Gastroesophageal sphincter (tissue), 4 donors: ENCODE data around the gene RUFY3. TPM values are rescaled to one million over a fixed set of nuclear protein-coding genes. Genes with fewer than 3 reads are reported as not detected.
A peak's percentile ranks its signal among the peaks of the same experiment; 100 is the strongest.

Experiments used
- ATAC-seq: fragments of 150-250 bp; one replicate; pipeline ENCODE4 v1.9.1; 2016; ENCODE audit warnings: mild to moderate bottlenecking, moderate library complexity
- H3K27ac ChIP-seq, 4 donors: fragments of 200-600 bp; sonication (generic) in 3 of 4; 1 replicate in 3 of 4; 2 replicates in 1 of 4; pipeline ENCODE4 v1.5.1; 2016 to 2019
- H3K27me3 ChIP-seq: fragments of 200-600 bp; sonication (generic); one replicate; pipeline ENCODE4 v1.5.1; 2019
- H3K36me3 ChIP-seq, 2 donors: fragments of 200-600 bp; sonication (generic); one replicate each; pipeline ENCODE4 v1.5.1; 2019; ENCODE audit warnings: control low read depth in 1 of 2
- H3K4me1 ChIP-seq, 3 donors: fragments of 200-600 bp; sonication (generic); 1 replicate in 2 of 3; 2 replicates in 1 of 3; pipeline ENCODE4 v1.5.1; 2016 to 2019; ENCODE audit warnings: control low read depth in 2 of 3
- H3K4me3 ChIP-seq, 2 donors: fragments of 200-600 bp; sonication (generic); one replicate each; pipeline ENCODE4 v1.5.1; 2019; ENCODE audit warnings: mild to moderate bottlenecking in 1 of 2, moderate library complexity in 1 of 2
- H3K9me3 ChIP-seq, 3 donors: fragments of 200-600 bp; sonication (generic); one replicate each; pipeline ENCODE4 v1.5.1; 2017 to 2019; ENCODE audit warnings: control low read depth in 2 of 3
- CTCF ChIP-seq, 4 experiments: fragments of 200-600 bp in 2 of 4; fragments of 450-650 bp in 2 of 4; sonication (generic) in 1 of 4; IDR thresholded peaks; one replicate each; pipeline ENCODE4 v1.5.1; 2017 to 2019; ENCODE audit warnings: antibody characterized with exemption in 4 of 4, mild to moderate bottlenecking in 2 of 4, moderate library complexity in 2 of 4
- EP300 ChIP-seq: sonication (generic); formaldehyde crosslinking; IDR thresholded peaks from one replicate; pipeline ENCODE4 v1.6.1; 2017; ENCODE audit warnings: antibody characterized with exemption, mild to moderate bottlenecking
- POLR2A ChIP-seq, 2 donors: fragments of 450-650 bp; IDR thresholded peaks; one replicate each; pipeline ENCODE4 v1.6.1; 2017; ENCODE audit warnings: antibody characterized with exemption in 2 of 2, mild to moderate bottlenecking in 2 of 2, moderate library complexity in 1 of 2
- POLR2AphosphoS5 ChIP-seq: sonication (generic); formaldehyde crosslinking; IDR thresholded peaks from one replicate; pipeline ENCODE4 v1.6.1; 2017; ENCODE audit warnings: antibody characterized with exemption
- WGBS, 2 donors: methylation state at CpG; one replicate each; pipeline ENCODE4 v1.1.5; 2018; ENCODE audit warnings: low coverage in 1 of 2; 5-methylcytosine and 5-hydroxymethylcytosine counted together
- total RNA-seq, 4 donors: library from RNA; depleted of rRNA; stranded (reverse); fragments of >200 nt; gene quantifications; one replicate each; pipeline ENCODE4 v1.1.0, GENCODE V29; 2016

Gene RUFY3
- total RNA-seq, 4 donors from 2014 or later, result 40.4 to 57.7 (median 49.7) TPM

GRCh38 chr4:70703619-70704214 lies 18.0 kb upstream of the RUFY3 start:
- TF ChIP-seq POLR2AphosphoS5, result peak; percentile 68
- no peak for TF ChIP-seq EP300
- Histone ChIP-seq H3K27me3 (no peaks in the 10 kb centered on the region), H3K4me3 (peak overlapping the region; percentile 55 to 70), H3K36me3 (no peaks in the 10 kb centered on the region), H3K27ac (peak overlapping the region; percentile 88 to 98 (median 94)), H3K4me1 (peaks cover 0 to 34% (median 9%) of the 10 kb centered on the region in 3 donors), H3K9me3 (no peaks in the 10 kb centered on the region)
- WGBS, 2 donors, result 4 to 15% methylated on average over 11 of the region's 11 CpGs
- ATAC-seq, result no peak

GRCh38 chr4:70704215-70704930 lies 17.4 kb upstream of the RUFY3 start:
- H3K27ac ChIP-seq, result peak overlapping the region; percentile 88 to 98 (median 94)
- H3K36me3 ChIP-seq, result no peaks in the 10 kb centered on the region
- H3K4me3 ChIP-seq, result peak overlapping the region; percentile 55 to 70
- 0 to 7% methylated on average over 6 to 12 of the region's 58 CpGs for WGBS, 2 donors
- TF ChIP-seq POLR2A (IDR thresholded peaks at IDR 0.05), result peak in 1 of 2 donors; percentile 22
- no peak for TF ChIP-seq POLR2AphosphoS5
- peak in 3 of 4 experiments; percentile 6 to 68 (median 38) for TF ChIP-seq CTCF (IDR thresholded peaks at IDR 0.05)
- no peaks in the 10 kb centered on the region for H3K9me3 ChIP-seq
- ATAC-seq, result peak; percentile 87
- peaks cover 0 to 34% (median 9%) of the 10 kb centered on the region in 3 donors for H3K4me1 ChIP-seq
- H3K27me3 ChIP-seq, result no peaks in the 10 kb centered on the region

GRCh38 chr4:70704931-70705182 lies 16.9 kb upstream of the RUFY3 start:
- TF ChIP-seq CTCF (IDR thresholded peaks at IDR 0.05) (peak in 1 of 4 experiments; percentile 2), POLR2A (IDR thresholded peaks at IDR 0.05) (no peak)
- no peaks in the 10 kb centered on the region for H3K36me3 ChIP-seq
- H3K4me3 ChIP-seq, result peak overlapping the region; percentile 55 to 70
- ATAC-seq, result peak; percentile 64
- WGBS, 2 donors, result no CpG with 5 or more reads among the region's 39 CpGs
- no peaks in the 10 kb centered on the region for H3K9me3 ChIP-seq
- H3K27me3 ChIP-seq, result no peaks in the 10 kb centered on the region
- peak overlapping the region; percentile 88 to 98 (median 94) for H3K27ac ChIP-seq
- peaks cover 0 to 34% (median 9%) of the 10 kb centered on the region in 3 donors for H3K4me1 ChIP-seq

GRCh38 chr4:70705183-70706043 lies 16.4 kb upstream of the RUFY3 start:
- H3K4me3 ChIP-seq, result peak overlapping the region; percentile 55 to 70
- ATAC-seq, result peak; percentile 81
- TF ChIP-seq CTCF (IDR thresholded peaks at IDR 0.05) (no peak), EP300 (no peak), POLR2AphosphoS5 (peak; percentile 59), POLR2A (IDR thresholded peaks at IDR 0.05) (peak; percentile 26 to 49)
- no peaks in the 10 kb centered on the region for H3K9me3 ChIP-seq
- H3K27ac ChIP-seq, result peak overlapping the region; percentile 88 to 98 (median 94)
- H3K27me3 ChIP-seq, result no peaks in the 10 kb centered on the region
- WGBS, 2 donors, result 0 to 3% methylated on average over 4 to 6 of the region's 86 CpGs
- peaks cover 0 to 34% (median 9%) of the 10 kb centered on the region in 3 donors for H3K4me1 ChIP-seq
- H3K36me3 ChIP-seq, result no peaks in the 10 kb centered on the region

GRCh38 chr4:70706044-70706461 lies 15.7 kb upstream of the RUFY3 start:
- 5 to 10% methylated on average over 5 to 7 of the region's 7 CpGs for WGBS, 2 donors
- peak overlapping the region; percentile 88 to 98 (median 94) for H3K27ac ChIP-seq

More at GRCh38 chr4:70706044-70706461, 15.7 kb upstream of the RUFY3 start:
- no peak for TF ChIP-seq POLR2AphosphoS5
- TF ChIP-seq EP300, result no peak
- TF ChIP-seq POLR2A (IDR thresholded peaks at IDR 0.05), result no peak
- TF ChIP-seq CTCF (IDR thresholded peaks at IDR 0.05), result no peak
- H3K4me3 ChIP-seq, result peak overlapping the region; percentile 55 to 70
- ATAC-seq, result no peak
- H3K36me3 ChIP-seq, result no peaks in the 10 kb centered on the region
- H3K27me3 ChIP-seq, result no peaks in the 10 kb centered on the region
- H3K4me1 ChIP-seq, result peaks cover 0 to 34% (median 9%) of the 10 kb centered on the region in 3 donors
- no peaks in the 10 kb centered on the region for H3K9me3 ChIP-seq
